ENCODE measurements around the gene IPP. TPM values are rescaled to one million over a fixed set of nuclear protein-coding genes. Genes with fewer than 3 reads are reported as not detected.

IPP gene
- total and polyA plus RNA-seq, 2 of the 8 experiments (the other 6 are each of a cell fraction or from before 2014, with no cell fraction given): 1.4 to 5.6 TPM

DNA sequence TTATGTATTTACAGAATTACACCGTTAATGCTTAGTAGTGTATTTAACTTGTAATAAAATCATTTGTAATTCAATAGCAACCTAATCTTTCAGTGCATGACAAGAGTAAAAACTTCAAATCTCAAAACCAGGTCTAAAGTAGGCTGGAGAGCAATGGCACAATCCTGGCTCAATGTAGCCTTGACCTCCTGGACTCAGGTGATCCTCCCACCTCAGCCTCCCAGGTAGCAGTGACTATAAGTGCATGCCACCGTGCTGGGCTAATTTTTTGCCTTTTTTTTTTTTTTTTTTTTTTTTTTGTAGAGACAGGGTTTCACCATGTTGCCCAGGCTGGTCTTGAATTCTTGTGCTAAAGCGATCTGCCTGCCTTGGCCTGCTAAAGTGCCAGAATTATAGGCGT, 11.3 kb downstream of the IPP start (continued):
- TF ChIP-seq, protein P1, sequence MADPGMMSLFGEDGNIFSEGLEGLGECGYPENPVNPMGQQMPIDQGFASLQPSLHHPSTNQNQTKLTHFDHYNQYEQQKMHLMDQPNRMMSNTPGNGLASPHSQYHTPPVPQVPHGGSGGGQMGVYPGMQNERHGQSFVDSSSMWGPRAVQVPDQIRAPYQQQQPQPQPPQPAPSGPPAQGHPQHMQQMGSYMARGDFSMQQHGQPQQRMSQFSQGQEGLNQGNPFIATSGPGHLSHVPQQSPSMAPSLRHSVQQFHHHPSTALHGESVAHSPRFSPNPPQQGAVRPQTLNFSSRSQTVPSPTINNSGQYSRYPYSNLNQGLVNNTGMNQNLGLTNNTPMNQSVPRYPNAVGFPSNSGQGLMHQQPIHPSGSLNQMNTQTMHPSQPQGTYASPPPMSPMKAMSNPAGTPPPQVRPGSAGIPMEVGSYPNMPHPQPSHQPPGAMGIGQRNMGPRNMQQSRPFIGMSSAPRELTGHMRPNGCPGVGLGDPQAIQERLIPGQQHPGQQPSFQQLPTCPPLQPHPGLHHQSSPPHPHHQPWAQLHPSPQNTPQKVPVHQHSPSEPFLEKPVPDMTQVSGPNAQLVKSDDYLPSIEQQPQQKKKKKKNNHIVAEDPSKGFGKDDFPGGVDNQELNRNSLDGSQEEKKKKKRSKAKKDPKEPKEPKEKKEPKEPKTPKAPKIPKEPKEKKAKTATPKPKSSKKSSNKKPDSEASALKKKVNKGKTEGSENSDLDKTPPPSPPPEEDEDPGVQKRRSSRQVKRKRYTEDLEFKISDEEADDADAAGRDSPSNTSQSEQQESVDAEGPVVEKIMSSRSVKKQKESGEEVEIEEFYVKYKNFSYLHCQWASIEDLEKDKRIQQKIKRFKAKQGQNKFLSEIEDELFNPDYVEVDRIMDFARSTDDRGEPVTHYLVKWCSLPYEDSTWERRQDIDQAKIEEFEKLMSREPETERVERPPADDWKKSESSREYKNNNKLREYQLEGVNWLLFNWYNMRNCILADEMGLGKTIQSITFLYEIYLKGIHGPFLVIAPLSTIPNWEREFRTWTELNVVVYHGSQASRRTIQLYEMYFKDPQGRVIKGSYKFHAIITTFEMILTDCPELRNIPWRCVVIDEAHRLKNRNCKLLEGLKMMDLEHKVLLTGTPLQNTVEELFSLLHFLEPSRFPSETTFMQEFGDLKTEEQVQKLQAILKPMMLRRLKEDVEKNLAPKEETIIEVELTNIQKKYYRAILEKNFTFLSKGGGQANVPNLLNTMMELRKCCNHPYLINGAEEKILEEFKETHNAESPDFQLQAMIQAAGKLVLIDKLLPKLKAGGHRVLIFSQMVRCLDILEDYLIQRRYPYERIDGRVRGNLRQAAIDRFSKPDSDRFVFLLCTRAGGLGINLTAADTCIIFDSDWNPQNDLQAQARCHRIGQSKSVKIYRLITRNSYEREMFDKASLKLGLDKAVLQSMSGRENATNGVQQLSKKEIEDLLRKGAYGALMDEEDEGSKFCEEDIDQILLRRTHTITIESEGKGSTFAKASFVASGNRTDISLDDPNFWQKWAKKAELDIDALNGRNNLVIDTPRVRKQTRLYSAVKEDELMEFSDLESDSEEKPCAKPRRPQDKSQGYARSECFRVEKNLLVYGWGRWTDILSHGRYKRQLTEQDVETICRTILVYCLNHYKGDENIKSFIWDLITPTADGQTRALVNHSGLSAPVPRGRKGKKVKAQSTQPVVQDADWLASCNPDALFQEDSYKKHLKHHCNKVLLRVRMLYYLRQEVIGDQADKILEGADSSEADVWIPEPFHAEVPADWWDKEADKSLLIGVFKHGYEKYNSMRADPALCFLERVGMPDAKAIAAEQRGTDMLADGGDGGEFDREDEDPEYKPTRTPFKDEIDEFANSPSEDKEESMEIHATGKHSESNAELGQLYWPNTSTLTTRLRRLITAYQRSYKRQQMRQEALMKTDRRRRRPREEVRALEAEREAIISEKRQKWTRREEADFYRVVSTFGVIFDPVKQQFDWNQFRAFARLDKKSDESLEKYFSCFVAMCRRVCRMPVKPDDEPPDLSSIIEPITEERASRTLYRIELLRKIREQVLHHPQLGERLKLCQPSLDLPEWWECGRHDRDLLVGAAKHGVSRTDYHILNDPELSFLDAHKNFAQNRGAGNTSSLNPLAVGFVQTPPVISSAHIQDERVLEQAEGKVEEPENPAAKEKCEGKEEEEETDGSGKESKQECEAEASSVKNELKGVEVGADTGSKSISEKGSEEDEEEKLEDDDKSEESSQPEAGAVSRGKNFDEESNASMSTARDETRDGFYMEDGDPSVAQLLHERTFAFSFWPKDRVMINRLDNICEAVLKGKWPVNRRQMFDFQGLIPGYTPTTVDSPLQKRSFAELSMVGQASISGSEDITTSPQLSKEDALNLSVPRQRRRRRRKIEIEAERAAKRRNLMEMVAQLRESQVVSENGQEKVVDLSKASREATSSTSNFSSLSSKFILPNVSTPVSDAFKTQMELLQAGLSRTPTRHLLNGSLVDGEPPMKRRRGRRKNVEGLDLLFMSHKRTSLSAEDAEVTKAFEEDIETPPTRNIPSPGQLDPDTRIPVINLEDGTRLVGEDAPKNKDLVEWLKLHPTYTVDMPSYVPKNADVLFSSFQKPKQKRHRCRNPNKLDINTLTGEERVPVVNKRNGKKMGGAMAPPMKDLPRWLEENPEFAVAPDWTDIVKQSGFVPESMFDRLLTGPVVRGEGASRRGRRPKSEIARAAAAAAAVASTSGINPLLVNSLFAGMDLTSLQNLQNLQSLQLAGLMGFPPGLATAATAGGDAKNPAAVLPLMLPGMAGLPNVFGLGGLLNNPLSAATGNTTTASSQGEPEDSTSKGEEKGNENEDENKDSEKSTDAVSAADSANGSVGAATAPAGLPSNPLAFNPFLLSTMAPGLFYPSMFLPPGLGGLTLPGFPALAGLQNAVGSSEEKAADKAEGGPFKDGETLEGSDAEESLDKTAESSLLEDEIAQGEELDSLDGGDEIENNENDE (IDR thresholded peaks at IDR 0.05; ENCODE audit: insufficient replicate concordance, low read length): no peak
- TF ChIP-seq RXRA (IDR thresholded peaks at IDR 0.05; ENCODE audit: insufficient read depth, low read depth, low read length) (no peak), PHF8 (conservative IDR thresholded peaks at IDR 0.05; ENCODE audit: low read depth, low read length) (no peak), EGR1 (IDR thresholded peaks at IDR 0.05; ENCODE audit: borderline replicate concordance, low read depth, low read length) (no peak), RFX5 (IDR thresholded peaks at IDR 0.05; ENCODE audit: borderline replicate concordance, low read depth, low read length) (no peak), KDM4A (IDR thresholded peaks at IDR 0.05; ENCODE audit: low read depth, low read length, severe bottlenecking) (no peak), BCL11A (IDR thresholded peaks at IDR 0.05; ENCODE audit: low read depth in 2 of 2, low read length in 2 of 2) (no peak), HDAC2 (IDR thresholded peaks at IDR 0.05; ENCODE audit: borderline replicate concordance in 1 of 2, low read depth in 2 of 2, low read length in 2 of 2) (no peak), POLR2A (IDR thresholded peaks at IDR 0.05; ENCODE audit: control extremely low read depth in 1 of 2, low read depth in 2 of 2, low read length in 2 of 2) (no peak), TAF7 (optimal IDR thresholded peaks at IDR 0.05; ENCODE audit: borderline replicate concordance, low read depth, low read length) (no peak)
